Activated effector memory CD4-positive, alpha-beta T cell treated with anti-CD3 and anti-CD28 coated beads, Interleukin-2, amount 50 U/mL, for 16 hours (primary cell): Measurements from ENCODE around the gene FKBP6.
"Not testable (repeated sequence)": the region's sequence is repeated elsewhere in the genome, so short reads cannot be mapped to it uniquely, and the experiment has no call there.

Experiments
- DNase-seq: peaks from one replicate; pipeline ENCODE4 v3.0.0-alpha.2; 2020

The FKBP6 gene

DNA sequence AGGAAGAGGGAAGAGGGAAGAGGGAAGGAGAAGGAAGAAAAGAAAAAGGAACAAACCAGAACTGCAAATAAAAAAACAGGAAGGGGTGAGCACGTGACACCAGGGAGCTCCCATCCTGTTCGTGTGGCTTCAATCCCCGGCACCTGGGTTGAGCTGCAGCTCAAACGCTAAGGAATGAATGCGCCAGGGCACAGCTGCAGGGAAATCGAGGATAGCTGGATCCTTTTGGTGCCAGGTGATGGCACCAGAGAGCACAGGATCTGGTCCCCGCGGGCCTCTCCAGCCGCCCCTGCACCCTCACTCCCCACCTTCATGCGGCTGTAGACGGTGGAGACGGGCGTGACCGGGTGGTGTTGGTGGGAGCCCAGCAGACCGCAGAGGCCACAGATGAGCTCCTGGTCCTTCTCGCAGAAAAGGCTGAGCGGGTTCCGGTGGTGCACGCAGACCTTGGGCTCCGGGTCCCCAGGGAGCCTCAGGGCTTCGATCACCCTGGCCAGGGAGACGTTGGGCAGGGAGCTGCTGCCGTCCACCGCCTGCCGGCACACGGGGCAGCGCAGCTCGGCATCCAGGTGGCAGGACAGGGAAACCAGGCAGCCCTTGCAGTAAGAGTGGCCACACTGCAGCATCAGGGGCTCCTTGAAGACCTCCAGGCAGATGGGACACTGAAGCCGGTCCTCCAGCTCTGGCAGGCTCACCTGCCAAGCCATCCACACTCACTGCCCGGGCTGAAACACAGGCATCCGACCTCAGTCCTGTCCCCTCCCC, 3.7 kb upstream of the FKBP6 start:
- peak; percentile 78 for DNase-seq

DNA sequence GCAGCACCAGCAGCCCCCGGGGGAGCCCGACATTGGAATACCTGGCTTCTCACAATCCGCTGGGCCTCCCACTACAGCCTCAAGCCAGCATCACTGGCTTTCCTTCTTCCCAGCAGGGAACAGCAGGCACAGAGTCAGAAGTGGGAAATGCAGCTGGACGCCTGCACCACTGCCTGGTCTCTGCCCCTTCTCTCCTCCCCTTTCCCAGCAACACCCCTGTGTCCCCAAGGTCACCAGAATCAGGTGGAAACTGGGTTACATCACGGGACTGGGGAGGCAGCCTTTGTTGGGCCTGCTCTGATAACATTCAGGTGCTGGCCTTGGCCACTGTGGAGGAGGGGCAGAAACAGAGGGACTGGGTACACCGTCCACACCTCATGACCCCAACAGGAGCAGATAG, 2.5 kb upstream of the FKBP6 start:
- DNase-seq, result not testable (repeated sequence)

DNA sequence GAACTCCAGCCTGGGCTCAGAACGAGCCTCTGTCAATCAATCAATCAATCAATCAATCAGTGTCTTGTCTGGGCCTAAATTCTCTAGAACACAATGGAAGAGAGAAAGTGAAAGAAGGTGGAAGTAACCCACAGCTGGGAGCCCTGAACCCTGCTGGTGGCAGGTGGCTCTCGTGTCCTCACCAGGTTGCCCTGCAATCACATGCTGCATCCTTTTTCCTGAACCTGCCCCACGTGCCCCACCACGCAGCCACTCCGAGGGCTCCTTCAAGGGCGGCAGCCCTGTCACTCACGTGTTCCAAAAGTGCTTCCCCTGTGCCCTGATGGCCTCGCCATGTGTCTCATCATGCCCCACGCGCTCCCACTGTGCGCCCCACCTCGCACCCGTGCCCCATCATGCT, 512 bp upstream of the FKBP6 start:
- not testable (repeated sequence) for DNase-seq

DNA sequence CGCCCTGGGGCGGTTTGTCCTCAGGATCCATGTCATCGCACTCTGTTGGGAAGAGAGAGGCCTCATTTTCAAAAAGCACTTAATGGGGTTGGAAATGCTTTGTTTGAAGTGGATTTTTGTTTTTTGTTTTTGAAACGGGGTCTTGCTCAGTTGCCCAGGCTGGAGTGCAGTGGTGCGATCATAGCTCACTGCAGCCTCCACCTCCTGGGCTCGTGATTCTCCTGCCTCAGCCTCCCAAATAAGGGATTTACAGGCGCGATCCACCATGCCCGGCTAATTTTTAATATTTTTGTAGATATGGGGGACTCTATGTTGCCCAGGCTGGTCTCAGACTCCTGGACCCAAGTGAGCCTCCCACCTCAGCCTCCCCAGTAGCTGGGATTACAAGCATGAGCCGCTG, 735 bp downstream of the FKBP6 start:
- no peak for DNase-seq

DNA sequence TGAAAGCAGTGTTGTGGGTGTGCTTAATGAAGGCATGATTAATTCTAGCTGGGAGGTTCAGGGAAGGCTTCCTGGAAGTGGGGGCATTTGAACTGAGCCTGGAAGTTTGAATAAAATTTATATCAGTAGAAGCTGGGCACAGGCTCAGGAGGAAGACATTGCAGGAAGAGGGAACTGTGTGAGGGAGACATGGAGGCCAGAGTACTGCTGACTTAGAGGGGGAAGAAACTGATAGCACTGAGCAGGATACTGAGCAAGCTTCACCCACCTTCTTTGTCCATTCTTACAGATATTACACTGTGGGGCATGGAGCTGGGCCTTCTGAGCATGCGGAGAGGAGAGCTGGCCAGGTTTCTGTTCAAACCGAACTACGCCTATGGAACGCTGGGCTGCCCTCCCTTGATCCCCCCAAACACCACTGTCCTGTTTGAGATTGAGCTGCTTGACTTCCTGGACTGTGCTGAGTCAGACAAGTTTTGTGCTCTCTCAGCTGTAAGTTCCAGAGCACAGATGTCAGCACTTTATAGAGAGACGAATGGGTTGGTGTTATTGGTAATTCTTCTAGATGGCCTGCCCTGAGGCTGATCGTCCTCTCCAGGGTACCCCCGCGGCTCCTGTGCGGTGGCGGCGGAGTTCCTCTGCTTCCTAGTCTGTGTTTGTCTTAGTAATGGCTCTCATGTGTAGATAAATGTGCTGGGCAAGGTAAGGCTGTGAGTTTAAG, 2.1 kb downstream of the FKBP6 start:
- DNase-seq, result no peak

DNA sequence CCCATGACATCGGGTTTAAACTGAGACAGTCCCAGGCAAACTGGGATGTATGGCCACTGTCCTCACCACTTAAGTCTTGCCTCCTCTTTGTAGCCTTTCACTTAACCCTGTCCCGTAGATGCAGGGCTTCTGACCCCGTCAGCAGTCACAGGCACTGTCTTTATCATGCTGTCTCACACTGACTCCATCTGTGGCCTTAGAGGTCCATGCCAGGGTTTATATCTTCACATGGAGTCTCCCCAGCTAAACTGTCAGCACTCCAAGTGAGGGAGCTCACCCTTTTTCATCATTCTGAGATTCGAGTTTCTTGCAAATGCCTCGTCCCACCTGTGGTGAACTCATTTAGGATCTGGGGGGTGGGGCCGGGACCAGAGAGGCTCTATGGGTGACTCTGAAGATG, 2.8 kb downstream of the FKBP6 start:
- no peak for DNase-seq

DNA sequence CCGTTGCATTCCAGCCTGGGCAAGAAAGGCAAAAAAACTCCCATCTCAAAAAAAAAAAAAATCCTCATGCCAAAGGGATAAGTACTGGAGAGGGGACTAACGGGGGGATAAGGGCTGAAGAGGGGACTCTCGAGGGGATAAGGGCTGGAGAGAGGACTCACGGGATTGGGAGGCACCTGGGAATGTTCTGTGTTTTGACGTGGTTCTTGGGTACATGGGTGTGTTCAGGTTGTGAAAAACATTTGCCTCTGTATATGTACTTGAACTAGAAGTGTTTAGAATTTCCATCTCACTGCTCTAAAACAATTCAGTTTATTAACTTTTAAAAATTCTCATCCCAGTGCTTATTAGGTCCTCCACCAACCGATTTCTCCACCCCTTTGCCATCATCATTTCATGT, 4.5 kb downstream of the FKBP6 start:
- no peak for DNase-seq

DNA sequence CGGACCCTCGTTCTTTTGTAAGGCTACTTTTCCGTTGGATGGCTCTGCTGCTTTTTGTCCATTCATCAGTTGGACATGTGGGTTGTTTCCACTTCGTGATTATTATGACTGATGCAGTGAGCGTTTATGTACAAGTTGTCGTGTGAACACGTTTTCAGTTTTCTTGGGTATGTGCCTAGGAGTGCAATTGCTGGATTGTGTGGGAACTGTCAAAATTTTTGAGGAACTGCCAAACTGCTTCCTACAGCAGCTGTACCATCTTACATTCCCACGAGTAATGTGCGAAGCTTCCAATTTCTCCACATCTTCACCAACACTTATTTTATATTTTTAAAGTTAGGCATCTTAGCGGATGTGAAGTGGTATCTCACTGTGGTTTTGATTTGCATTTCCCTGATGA, 10.4 kb downstream of the FKBP6 start:
- no peak for DNase-seq

DNA sequence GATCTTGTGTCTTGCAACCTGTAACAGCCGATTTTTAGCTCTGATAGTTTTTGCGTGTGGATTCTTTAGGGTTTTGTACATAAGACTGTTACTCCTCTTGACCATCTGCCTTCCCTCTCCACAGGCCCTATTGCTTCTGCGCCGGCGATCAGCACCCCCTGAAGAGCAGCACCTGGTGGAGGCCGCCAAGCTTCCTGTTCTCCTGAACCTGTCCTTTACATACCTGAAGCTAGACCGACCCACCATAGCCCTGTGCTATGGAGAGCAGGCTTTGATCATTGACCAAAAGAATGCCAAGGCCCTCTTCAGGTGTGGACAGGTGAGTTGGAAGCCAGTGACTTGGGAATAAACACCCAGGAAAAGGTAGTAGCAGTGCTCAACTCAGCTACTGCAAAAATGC, 12.6 kb downstream of the FKBP6 start:
- no peak for DNase-seq

DNA sequence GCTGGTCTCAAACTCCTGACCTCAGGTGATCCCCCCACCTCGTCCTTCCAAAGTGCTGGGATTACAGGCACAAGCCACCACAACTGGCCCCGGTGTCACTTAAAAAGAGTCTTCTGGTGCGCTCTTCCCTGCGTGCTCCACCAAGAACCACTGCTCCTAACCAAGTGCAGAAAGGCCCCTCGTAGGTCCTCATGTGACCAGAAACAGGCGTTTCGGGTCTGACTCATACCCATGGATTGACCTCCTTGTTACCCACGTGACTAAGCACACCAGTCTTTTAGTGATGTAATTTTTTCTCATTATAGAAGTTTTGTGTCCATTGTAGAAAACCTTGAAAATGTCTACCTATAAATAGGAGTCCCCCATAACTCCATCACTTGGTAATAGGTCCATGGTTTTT, 13.9 kb downstream of the FKBP6 start:
- DNase-seq, result no peak

DNA sequence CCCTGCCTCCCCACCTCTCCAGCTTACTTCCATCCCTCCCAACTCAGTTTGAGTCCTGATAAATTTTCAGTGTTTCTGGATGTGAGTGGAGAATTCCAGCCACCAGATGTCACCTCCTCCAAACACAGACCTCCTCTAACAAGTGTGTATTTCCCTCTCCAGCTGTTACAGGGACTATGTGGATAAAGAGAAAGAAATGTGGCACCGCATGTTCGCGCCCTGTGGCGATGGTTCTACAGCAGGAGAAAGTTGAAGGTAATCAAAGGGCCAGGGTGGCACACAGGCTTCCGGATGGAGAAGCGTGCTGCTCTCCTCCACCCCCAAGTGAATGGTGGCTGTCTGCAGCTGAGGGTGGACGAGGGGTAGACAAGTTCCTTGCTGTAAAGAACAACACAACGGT, 14.7 kb downstream of the FKBP6 start:
- no peak for DNase-seq

DNA sequence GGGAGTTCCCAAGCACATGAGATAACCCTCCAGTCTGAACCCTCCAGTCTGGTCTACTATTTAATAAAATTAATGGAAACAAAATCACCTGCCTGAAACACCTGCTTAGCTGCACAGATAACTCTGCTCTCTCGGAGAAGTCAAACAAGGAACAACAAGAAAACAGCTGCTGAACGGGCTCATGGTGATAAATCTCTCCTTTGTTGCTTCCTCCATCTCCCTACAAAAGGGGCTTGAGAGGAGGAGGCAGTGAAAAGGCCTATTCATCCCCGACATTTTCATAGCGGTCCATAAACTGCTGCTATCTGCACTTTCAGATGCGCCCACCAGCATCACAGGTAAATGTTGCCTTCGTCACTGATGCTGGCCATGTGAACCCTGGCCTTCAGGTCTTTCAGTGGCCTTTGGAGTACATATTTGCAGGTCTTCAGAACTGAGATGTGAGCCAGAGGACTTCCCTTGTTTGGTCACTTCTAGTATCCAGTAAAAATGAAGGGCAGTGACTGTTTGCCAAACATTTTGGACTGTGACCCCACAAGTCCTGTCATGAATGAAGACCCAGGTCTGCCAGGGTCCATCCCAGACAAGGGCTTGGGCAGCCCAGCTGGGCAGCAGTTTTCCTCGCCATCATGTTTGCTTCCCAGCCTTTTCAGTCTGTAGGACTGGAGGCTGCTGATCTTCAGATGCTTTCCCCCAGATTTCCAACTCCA, 15.9 kb downstream of the FKBP6 start:
- DNase-seq, result no peak

DNA sequence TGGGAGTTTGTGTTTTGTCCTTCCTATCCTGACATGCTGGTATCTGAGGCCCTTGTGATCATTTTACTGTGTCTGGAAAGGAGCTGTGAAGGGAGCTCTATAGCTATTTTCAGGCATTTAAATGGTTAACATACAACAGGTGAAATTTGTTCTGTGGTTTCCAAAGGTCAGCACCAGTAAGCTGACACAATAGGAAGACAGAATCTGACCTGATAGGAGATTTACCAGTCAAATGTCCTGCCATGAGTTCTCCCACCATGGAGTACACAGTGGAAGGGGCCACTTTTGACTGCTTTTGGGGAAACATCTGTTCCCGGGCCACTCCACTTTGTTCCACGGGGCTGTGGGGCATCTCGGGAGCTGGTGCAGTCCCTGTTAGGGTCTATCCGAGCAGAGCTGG, 17.6 kb downstream of the FKBP6 start:
- DNase-seq, result no peak

DNA sequence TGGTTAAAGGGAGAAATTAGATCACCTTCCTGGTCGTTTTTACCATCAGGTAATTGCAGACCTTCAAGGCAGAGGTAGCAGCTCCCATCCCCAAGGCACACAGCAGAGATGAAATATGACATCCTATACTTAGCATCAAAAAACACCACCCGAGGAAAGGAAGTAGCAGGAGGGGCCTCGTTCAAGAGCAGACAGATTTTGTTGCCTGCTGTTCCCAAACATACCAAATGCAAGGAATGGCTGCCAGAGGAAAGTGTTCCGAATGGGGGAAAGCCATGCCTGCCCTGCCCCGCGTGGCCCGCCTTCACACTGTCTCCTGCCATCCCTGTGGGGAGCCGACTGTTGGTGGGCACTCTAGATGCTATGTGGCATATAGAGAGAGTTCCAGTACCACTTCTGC, 18.0 kb downstream of the FKBP6 start:
- no peak for DNase-seq

DNA sequence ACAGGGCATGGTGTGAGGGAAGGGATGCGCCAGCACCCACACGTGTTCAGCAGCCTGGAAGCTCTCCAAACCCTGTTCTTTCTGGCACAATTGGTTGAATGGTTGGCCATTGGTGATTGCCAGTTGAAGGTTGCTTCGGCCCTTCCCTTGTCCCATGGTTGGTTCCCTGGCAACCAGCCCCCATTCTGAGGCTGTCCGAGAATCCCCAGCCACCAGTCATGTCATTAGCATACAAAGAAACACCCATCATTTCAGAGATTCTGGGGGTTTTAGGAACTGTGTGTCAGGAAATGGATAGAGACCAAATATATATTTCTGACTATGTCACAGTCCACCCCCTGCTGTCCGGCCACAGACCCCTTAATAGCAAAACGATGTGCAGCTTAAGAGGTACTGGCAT, 21.8 kb downstream of the FKBP6 start:
- DNase-seq, result no peak

DNA sequence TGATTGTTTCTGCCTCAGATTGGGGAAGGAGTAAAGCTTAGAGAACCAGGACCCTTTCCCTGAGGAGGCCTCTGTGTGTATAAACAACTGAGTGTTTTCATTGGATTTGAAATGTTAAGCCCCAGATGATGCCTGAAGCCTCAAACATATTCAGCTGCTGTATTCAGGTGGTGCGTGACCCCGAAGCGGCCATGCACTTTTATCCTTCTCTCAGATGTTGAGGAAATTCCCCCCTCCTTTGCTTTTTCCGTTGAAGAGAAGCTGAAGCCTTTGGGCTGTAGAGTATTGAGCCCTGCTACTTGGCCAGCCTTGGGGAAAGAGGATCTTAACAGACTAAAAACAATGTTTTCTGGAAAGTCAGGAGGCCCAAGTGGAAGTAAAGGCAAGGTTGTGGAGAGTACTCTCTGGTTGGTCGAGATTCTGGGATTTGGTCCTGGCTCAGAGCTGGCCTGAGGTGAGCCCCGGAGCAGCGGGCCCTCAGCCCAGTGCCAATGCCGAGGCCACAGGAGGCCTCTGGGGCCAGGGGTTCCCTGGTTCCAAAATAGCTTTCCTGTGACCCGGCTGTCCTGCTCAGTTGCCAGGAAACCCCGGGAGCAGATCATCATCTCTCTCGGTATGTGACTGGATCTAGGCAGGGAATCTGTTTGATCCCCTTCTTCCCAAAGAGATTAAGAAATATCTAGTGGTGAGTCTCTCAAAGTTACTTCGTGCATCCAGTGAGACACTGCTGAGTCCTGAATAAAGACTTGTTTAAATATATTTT, 22.5 kb downstream of the FKBP6 start:
- DNase-seq, result no peak

DNA sequence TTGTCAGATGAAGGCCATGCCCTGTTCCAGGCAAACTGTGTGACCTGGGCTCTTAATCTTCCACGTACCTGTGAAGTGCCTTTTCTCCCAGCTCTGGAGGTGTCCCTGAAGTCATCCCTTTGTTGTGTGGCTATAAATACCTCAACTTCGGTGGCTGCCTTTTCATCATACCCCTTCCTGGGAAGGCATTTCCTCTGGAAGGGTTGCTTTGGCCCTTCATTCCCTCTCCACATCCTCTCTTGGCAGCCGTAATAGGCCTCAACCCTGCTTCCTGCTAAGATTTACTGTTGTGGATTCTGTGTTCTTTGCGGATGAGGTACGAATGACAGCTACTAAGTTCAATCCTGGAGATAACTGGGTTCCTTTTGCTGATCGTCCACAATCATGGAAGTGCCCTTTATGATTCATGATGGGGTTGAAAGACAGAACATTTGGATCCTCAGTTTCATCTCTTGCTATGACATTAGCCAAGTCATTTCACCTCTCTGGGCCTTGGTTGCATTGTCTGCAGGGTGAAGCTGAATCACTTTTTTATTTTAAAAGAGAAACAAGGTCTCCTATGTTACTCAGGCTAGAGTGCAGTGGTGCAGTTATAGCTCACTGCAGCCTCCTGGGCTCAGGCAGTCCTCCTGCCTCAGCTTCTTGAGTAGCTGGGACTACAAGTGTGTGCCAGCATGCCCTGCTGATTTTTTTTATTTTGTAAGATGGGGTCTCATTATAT, 23.6 kb downstream of the FKBP6 start:
- DNase-seq, result no peak

DNA sequence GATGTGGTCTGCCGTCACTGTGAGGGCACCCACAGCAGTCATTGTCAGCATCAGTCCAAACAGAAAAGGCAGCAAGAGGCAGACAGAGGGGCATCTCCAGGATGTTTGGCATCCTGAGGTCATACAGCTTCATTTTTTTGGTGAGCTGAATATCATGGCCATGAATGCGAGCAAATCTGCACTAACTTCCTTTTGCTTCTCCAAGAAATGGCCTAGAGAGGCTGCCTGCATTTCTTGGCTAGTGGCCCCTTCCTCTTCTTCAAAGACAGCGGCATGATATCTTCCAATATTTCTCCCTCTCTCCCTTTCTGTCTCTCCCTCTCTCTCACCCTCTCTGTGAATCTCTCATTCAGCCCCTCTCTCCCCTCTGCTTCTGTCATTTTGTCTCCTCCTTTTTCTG, 24.8 kb downstream of the FKBP6 start:
- DNase-seq, result no peak

DNA sequence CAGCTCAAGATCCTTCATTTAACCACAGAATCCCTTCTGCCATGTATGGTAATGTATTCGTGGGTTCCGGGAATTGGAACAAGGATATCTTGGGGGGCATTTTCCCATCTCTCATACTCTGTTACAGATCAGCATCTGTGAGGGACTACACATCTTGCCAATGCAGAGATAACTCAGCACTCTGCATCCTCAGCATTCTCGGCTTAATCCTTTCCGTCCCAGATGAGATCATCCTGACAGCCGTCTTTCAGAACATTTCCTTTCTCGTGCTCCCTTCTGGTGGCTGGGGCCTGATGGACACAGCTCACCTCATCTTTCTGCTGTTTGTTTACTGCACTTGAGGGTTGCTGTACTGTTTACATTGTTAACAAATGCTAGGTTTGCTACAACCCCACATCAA, 25.3 kb downstream of the FKBP6 start:
- DNase-seq, result no peak

DNA sequence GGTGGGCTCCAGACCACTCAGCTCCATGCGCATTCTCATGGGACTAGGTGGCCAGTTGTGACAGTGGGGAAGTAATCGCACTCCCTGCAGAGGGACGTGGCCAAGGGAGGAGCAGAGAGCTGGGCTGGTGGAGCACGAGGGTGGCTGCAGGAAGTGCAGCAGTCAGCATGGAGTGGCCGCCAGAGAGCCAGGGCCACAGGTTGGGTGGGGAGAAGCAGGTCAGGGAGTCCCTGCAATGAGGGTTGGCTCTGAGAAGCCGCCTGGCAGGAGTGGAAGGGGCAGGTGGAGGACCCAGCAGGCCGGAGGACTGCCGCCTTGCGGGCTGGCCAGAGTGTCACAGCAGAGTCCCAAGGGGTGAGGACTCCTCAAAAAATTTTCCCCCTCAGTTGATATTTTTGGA, 26.2 kb downstream of the FKBP6 start:
- no peak for DNase-seq

DNA sequence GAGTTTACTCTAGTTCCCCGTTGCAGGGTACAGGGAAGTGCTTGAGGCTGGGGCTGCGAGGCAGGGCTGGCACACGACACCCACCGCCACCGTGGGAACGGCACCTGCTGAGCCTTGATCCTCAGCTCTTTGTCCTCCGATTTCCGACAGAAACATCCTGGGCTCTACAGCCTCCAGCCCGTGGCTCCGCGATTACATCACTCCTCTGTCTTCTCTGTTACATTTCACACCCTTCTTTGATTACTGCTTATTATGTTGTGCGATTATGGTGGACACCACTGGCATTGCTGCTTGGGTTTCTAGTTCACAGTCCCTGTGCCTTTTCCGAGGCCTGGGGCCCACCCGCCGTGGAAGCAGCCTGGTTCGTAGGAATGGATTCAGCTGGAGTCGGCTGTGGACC, 26.9 kb downstream of the FKBP6 start:
- no peak for DNase-seq

DNA sequence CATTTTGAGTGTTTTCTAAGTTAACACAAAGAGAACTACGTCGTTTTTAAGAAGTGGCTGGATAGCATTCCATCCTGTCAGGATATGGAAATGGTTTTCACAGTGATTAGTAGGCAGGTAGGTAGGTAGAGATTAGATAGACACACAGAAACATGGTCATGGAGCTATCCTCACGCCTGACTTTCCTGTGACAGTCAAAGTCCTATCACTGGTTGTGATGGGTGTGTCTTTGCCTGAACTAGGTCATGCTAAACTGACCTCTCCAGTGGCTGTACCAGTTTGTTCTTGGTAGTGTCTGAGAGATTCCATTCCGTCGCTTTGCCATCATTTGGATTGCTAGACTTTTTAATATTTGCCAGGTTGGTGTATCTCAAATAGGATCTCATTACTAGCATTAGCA, 28.2 kb downstream of the FKBP6 start:
- DNase-seq, result no peak
